GM10248 (cell line): ENCODE results near the gene LRRN4.

ENCODE experiments used
- CTCF ChIA-PET: fragments of 300-600 bp; sonication (Branson Sonifier 250); formaldehyde crosslinking; extraction: SDS; loops from one replicate; lab custom pipeline; 2021; ENCODE audit warnings: antibody characterized with exemption; lab: Yijun Ruan, JAX
- POLR2A ChIA-PET: fragments of 350-650 bp; sonication (Branson Sonifier 250); formaldehyde crosslinking; extraction: SDS; loops from one replicate; lab custom pipeline; 2020; ENCODE audit warnings: antibody characterized with exemption; lab: Yijun Ruan, JAX
- DNase-seq: peaks from one replicate; pipeline ENCODE4 v3.0.0; 2012; ENCODE audit errors: extremely low spot score
- CTCF ChIP-seq: IDR thresholded peaks from 2 replicates; pipeline ENCODE4 v1.5.1; 2012; ENCODE audit warnings: mild to moderate bottlenecking, low read depth; ENCODE audit errors: extremely low read depth, missing control alignments, control extremely low read depth

LRRN4 gene

GRCh38 chr20:5990946-5991345 is 62.9 kb downstream of the LRRN4 start:
- CTCF ChIA-PET, result interaction anchor here (1.1 to 3.3 kb wide), 3 partner anchors 10 to 462 kb away, joined by 4 to 12 read pairs (median 8); no protein-coding TSS in a partner anchor
- POLR2A ChIA-PET, result no interaction called here
- DNase-seq, result no peak
- TF ChIP-seq CTCF, result no peak
